Inflammatory macrophage treated with lipopolysaccharide for 1 hour (primary cell): ENCODE measurements around the gene ABCA7.

Source experiments
- DNase-seq, 2 donors: peaks; one replicate each; pipeline ENCODE4 v3.0.0-alpha.2; 2020 to 2022

The ABCA7 gene

GRCh38 chr19:1039646-1040475 is at the start of gene ABCA7:
ABCA7 (plus strand) TSS chr19:1040107; CDS start chr19:1041362, 1,255 bp downstream.
- DNase-seq = peak; percentile 91 to 98

- DNase-seq = no peak
These were observed 49.8 kb upstream of the ABCA7 start for GRCh38 chr19:990119-990571.

GRCh38 chr19:990746-991145 is 49.2 kb upstream of the ABCA7 start:
- DNase-seq = no peak

- DNase-seq = peak; percentile 19 to 47
These were observed 48.6 kb upstream of the ABCA7 start for GRCh38 chr19:991174-991931.

- no peak for DNase-seq
These were observed 47.8 kb upstream of the ABCA7 start for GRCh38 chr19:991932-992669.

GRCh38 chr19:992670-993055 is 47.2 kb upstream of the ABCA7 start:
- no peak for DNase-seq

GRCh38 chr19:993361-993830 is 46.5 kb upstream of the ABCA7 start:
- no peak for DNase-seq

- DNase-seq = no peak
These were observed 46.0 kb upstream of the ABCA7 start for GRCh38 chr19:993831-994393.

GRCh38 chr19:994516-994915 is 45.4 kb upstream of the ABCA7 start:
- no peak for DNase-seq

GRCh38 chr19:995051-995827 is 44.7 kb upstream of the ABCA7 start:
- no peak for DNase-seq

GRCh38 chr19:996051-996838 is 43.7 kb upstream of the ABCA7 start:
- DNase-seq = no peak

GRCh38 chr19:998064-998463 is 41.8 kb upstream of the ABCA7 start:
- DNase-seq = no peak

GRCh38 chr19:999379-999719 is 40.6 kb upstream of the ABCA7 start:
- no peak for DNase-seq

- DNase-seq = peak in 1 of 2 donors; percentile 49
These were observed 39.8 kb upstream of the ABCA7 start, which contains the start of gene GRIN3B for GRCh38 chr19:1000095-1000494. GRIN3B (plus strand) TSS chr19:1000419; CDS start chr19:1000438, 19 bp downstream.

- no peak for DNase-seq
These were observed 39.0 kb upstream of the ABCA7 start for GRCh38 chr19:1000591-1001537.

- DNase-seq = peak; percentile 22 to 74
These were observed 38.3 kb upstream of the ABCA7 start for GRCh38 chr19:1001538-1002166.

- DNase-seq = no peak
These were observed 37.3 kb upstream of the ABCA7 start for GRCh38 chr19:1002600-1002999.

GRCh38 chr19:1003283-1003682 is 36.6 kb upstream of the ABCA7 start:
- DNase-seq = no peak

- DNase-seq = no peak
These were observed 35.6 kb upstream of the ABCA7 start for GRCh38 chr19:1004204-1004802.
